GM18517 (cell line): ENCODE data around the gene AATF.

Experiments used
- ATAC-seq: cut with Tn5 transposase; IDR thresholded peaks from one replicate; pipeline ENCODE4 v1.9.1; 2021; ENCODE audit warnings: mild to moderate bottlenecking, moderate library complexity; ENCODE audit not compliant: unreplicated experiment

The AATF gene

GRCh38 chr17:37100231-37100630, 151.5 kb downstream of the AATF start:
- no peak for ATAC-seq

- no peak for ATAC-seq
Observed at GRCh38 chr17:37101306-37101705, 152.6 kb downstream of the AATF start.

- ATAC-seq = no peak
Observed at GRCh38 chr17:37103231-37103630, 154.5 kb downstream of the AATF start.

GRCh38 chr17:37106049-37106448, 157.3 kb downstream of the AATF start:
- ATAC-seq = no peak
